Panc1 (cell line): ENCODE measurements around the gene PNPO.

ENCODE experiments used
- POLR2AphosphoS5 ChIP-seq: IDR thresholded peaks from 2 replicates; pipeline ENCODE4 v1.6.1; 2012; ENCODE audit warnings: mild to moderate bottlenecking, low read depth, low read length, moderate library complexity
- TF ChIP-seq, protein P1 (sequence below), 2 experiments: IDR thresholded peaks; 2 replicates each; pipeline ENCODE4 v1.6.1; 2011 to 2012; ENCODE audit warnings: low read depth in 2 of 2, control low read depth in 1 of 2, low read length in 1 of 2, mild to moderate bottlenecking in 1 of 2, moderate library complexity in 1 of 2; ENCODE audit not compliant: insufficient read depth in 1 of 2
- TF ChIP-seq, protein P2 (sequence below): fragments of 450-650 bp; IDR thresholded peaks from 2 replicates; pipeline ENCODE4 v1.5.1; 2017; ENCODE audit warnings: mild to moderate bottlenecking

DNA sequence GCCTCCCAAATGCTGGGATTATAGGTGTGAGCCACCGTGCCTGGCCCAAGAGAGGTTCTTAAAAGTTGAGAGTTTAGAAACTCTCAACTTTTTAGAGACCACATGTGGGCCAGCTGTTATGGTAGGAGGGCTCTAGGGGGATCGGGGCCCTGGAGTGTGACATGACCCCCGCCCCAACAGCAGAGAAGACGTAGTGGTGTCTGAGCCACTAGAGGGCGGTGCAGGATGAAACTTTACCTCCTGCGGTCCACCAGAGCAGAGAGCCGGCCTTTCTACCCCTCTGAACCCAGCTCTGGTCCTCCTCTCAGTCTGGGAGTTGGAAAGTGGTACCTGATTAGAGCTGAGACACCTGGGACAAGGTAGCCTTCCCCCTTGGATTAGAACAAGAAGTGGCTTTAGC, 37.0 kb downstream of the PNPO start:
- TF ChIP-seq, protein P1, sequence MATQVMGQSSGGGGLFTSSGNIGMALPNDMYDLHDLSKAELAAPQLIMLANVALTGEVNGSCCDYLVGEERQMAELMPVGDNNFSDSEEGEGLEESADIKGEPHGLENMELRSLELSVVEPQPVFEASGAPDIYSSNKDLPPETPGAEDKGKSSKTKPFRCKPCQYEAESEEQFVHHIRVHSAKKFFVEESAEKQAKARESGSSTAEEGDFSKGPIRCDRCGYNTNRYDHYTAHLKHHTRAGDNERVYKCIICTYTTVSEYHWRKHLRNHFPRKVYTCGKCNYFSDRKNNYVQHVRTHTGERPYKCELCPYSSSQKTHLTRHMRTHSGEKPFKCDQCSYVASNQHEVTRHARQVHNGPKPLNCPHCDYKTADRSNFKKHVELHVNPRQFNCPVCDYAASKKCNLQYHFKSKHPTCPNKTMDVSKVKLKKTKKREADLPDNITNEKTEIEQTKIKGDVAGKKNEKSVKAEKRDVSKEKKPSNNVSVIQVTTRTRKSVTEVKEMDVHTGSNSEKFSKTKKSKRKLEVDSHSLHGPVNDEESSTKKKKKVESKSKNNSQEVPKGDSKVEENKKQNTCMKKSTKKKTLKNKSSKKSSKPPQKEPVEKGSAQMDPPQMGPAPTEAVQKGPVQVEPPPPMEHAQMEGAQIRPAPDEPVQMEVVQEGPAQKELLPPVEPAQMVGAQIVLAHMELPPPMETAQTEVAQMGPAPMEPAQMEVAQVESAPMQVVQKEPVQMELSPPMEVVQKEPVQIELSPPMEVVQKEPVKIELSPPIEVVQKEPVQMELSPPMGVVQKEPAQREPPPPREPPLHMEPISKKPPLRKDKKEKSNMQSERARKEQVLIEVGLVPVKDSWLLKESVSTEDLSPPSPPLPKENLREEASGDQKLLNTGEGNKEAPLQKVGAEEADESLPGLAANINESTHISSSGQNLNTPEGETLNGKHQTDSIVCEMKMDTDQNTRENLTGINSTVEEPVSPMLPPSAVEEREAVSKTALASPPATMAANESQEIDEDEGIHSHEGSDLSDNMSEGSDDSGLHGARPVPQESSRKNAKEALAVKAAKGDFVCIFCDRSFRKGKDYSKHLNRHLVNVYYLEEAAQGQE (IDR thresholded peaks at IDR 0.05; ENCODE audit: insufficient read depth in 1 of 2, low read depth in 2 of 2, low read length in 1 of 2) = no peak
- TF ChIP-seq, protein P2, sequence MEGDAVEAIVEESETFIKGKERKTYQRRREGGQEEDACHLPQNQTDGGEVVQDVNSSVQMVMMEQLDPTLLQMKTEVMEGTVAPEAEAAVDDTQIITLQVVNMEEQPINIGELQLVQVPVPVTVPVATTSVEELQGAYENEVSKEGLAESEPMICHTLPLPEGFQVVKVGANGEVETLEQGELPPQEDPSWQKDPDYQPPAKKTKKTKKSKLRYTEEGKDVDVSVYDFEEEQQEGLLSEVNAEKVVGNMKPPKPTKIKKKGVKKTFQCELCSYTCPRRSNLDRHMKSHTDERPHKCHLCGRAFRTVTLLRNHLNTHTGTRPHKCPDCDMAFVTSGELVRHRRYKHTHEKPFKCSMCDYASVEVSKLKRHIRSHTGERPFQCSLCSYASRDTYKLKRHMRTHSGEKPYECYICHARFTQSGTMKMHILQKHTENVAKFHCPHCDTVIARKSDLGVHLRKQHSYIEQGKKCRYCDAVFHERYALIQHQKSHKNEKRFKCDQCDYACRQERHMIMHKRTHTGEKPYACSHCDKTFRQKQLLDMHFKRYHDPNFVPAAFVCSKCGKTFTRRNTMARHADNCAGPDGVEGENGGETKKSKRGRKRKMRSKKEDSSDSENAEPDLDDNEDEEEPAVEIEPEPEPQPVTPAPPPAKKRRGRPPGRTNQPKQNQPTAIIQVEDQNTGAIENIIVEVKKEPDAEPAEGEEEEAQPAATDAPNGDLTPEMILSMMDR = no peak; the same call in 1 of the 2 replicates
- no peak for TF ChIP-seq POLR2AphosphoS5
